Gastrocnemius medialis (tissue), 4 donors: ENCODE measurements around the gene HIVEP2.

ENCODE experiments used
- CTCF ChIP-seq, 5 experiments: fragments of 450-650 bp in 3 of 5; fragments of 200-600 bp in 2 of 5; sonication (generic) in 2 of 5; IDR thresholded peaks in 4 of 5; conservative IDR thresholded peaks in 1 of 5; 1 replicate in 4 of 5; 2 replicates in 1 of 5; pipeline ENCODE4 v1.5.1; 2016 to 2019; ENCODE audit warnings: antibody characterized with exemption in 5 of 5, mild to moderate bottlenecking in 3 of 5, moderate library complexity in 3 of 5
- POLR2A ChIP-seq, 2 donors: fragments of 450-650 bp; IDR thresholded peaks; one replicate each; pipeline ENCODE4 v1.6.1; 2017; ENCODE audit warnings: antibody characterized with exemption in 2 of 2, mild to moderate bottlenecking in 2 of 2, moderate library complexity in 2 of 2

GRCh38 chr6:142752348-142752747, 192.6 kb downstream of the HIVEP2 start:
- TF ChIP-seq CTCF (IDR thresholded peaks at IDR 0.05 in 4 of 5, conservative IDR thresholded peaks at IDR 0.05 in 1 of 5) (no peak), POLR2A (IDR thresholded peaks at IDR 0.05) (no peak)
